ENCODE measurements around the gene IFNA1.
"Not testable (repeated sequence)": the region's sequence is repeated elsewhere in the genome, so short reads cannot be mapped to it uniquely, and the experiment has no call there.

Gene IFNA1

DNA sequence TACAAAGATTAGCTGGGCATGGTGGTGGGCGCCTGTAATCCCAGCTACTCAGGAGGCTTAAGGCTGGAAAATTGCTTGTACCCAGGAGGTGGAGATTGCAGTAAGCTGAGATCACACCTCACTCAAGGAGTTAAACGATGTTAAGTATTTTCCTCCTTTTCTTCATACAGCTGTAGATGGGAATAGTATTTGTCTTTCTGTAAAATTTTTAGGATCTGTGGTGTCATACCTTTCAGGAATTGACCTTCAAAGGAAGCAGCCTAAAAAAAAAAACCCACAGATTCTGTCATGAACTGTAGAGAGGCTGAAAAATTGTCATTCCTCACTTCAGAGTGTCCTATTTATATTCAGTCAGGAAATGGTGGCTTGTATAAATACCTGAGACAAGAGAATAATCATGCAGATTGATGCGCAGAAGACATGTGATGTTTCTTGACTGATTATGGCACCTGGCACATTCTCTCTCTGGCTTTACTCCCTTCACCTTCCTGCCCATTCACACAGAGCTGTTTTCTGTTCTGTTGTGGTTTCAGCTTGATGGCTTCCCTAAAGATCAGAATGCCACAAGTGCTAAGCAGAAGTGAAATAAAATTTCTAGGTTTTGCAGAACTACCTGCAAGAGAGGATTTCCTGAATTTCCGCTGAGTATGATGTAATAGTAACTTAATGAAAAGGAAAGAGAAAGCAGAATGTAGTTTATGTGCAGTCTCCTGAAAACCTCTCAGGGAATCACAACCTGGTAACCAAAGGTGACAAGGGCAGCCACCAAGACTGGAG is 3.8 kb downstream of the IFNA1 start:
- in situ Hi-C loops (cut with HindIII; ENCODE audit: low sequenced_read_pairs) = no loop called here

DNA sequence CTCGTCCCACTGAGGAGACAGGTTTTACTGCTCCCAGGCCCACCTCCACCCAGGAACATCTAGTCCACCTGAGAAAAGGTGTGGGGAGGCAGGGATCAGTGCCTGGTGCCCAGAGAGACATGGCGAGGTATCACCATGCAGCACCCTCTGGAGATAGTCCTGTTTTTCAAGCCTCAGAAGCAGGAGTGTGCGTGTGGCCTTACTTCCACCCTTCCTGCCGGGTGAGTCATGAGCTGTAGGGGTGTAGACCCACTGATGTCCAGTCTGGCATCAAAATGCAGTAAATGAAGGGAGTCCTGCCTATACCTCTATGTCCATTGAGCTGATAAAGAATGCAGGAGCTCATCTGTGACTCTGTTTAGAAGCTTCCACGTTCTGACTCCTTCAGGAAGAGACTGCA is 9.1 kb downstream of the IFNA1 start:
- in situ Hi-C loops (cut with HindIII; ENCODE audit: low sequenced_read_pairs) = not testable (repeated sequence)

DNA sequence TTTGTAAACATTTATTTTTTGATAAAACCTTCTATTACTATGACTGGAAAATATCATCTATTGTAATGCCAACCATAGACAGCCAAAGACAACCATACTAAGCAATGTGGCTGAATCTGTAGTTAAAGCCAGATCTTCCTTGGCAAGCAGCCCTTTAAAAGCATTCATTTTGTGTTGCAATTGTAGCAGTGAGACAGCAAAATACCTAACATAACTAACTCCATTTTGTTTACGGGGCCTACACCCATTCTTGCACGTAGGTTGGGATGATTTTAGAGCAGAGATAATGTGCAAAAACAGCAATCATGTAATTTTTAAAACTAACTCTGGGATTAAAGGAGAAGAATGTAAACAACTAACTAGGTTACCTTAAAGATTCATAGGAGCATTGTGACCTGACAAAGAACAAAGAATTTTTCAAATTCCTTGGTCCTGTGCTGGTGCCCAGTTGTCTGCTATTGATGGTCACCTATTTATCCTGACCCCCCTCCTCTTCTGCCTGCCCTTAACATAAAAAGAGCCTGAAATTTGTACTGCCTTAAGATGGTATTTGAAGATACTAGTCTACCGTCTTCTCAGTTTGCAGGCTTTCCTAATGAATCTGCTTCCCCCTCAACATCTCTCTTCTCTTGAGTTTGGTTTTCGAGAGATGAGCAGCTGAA is 10.6 kb downstream of the IFNA1 start:
- in situ Hi-C loops (cut with HindIII; ENCODE audit: low sequenced_read_pairs) = no loop called here

- in situ Hi-C loops (cut with HindIII; ENCODE audit: low sequenced_read_pairs) = no loop called here
These were observed 12.4 kb downstream of the IFNA1 start for GRCh38 chr9:21452681-21453080.

- in situ Hi-C loops (cut with HindIII; ENCODE audit: low sequenced_read_pairs) = no loop called here
These were observed 13.9 kb downstream of the IFNA1 start for GRCh38 chr9:21454149-21454548.

GRCh38 chr9:21455320-21455719 is 15.1 kb downstream of the IFNA1 start:
- in situ Hi-C loops (cut with HindIII; ENCODE audit: low sequenced_read_pairs) = no loop called here

GRCh38 chr9:21461377-21461776 is 21.1 kb downstream of the IFNA1 start:
- in situ Hi-C loops (cut with HindIII; ENCODE audit: low sequenced_read_pairs) = no loop called here

DNA sequence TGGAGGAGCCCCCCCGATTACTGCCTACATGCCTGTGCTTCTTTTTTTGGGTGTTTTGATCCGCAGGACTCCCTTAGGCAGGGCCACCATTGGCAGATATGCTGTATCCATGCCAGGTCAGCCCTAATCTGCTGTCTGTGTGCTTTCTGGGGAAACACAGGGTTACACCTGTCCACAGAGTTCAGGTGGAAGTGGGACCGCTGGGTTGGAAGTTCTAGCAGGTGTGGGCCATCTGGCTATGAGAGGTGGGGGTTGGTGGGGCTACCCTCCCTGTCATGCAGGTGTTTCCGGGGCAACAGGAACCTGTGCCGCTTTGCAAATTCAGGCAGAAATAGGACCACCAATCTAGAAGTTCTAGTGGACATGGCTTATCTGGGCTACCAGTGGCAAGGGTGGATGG is 24.9 kb downstream of the IFNA1 start:
- in situ Hi-C loops (cut with HindIII; ENCODE audit: low sequenced_read_pairs) = loop anchor here (5.0 kb wide), 1 partner anchor 307 kb away; no protein-coding TSS in a partner anchor

GRCh38 chr9:21465859-21466518 is 25.8 kb downstream of the IFNA1 start:
- in situ Hi-C loops (cut with HindIII; ENCODE audit: low sequenced_read_pairs) = loop anchor here (5.0 kb wide), 1 partner anchor 306 kb away; no protein-coding TSS in a partner anchor

GRCh38 chr9:21470126-21470525 is 29.9 kb downstream of the IFNA1 start:
- in situ Hi-C loops (cut with HindIII; ENCODE audit: low sequenced_read_pairs) = no loop called here

DNA sequence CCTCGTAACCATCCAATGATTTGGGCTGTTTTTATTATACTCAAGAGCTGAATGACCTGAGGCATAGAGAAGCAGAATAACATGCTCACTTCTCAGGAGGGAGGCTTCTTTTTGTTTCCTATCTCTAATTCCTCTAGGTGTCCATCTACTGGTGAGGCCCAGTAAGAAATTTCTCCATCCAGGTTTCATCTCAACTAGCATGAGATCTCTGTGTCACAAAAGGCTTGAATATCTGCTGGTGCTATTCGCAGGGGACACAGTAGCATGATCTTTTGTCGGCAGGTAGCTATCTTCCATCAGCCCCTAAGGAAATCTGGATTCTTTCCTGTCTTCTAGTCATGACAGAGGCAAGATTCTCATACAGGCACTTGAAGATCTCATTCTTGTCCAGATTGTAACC is 33.0 kb downstream of the IFNA1 start:
- in situ Hi-C loops (cut with HindIII; ENCODE audit: low sequenced_read_pairs) = no loop called here

DNA sequence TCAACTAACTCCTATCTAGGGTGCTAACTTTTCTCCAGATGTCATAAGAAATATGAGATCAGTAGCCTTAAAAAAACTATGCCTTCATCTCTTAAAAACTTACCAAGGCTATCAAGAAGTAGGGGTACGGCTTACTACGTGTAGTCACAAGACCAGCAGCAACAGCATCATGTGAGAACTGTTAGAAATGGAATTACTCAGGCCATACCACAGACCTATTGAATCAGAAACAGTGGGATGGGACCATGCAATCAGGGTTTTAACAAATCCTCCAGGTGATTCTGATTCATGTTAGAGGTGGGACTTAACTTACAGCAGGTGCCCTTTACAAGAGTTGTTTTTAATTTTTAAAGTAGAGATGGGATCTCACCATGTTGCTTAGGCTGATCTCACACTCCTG is 37.2 kb downstream of the IFNA1 start:
- in situ Hi-C loops (cut with HindIII; ENCODE audit: low sequenced_read_pairs) = no loop called here

DNA sequence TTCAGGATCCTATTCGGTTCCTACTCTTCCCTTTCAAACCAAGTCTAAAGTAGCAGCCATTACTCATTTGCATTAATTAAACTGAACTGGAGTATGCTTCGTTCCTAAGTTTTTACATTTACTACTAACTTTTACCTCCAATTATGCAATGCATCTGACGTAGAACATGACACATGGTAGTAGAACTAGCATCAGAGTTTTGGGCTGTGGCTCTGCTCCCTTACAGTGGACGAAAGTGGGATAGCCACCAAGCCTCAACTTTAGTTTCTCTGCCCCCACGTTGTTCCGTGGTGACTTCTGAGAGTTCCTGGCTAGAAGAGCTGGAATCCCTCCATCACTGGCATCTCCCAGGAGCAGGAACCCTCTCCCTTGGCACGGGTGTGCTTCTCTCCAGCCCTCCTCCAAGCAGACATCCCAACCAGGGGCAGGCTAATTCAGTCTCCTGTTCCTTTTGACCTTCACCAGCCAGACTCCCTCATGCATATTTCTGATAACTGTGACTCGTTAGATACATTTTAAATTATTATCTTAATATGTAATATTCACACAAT is 39.0 kb downstream of the IFNA1 start:
- in situ Hi-C loops (cut with HindIII; ENCODE audit: low sequenced_read_pairs) = no loop called here

DNA sequence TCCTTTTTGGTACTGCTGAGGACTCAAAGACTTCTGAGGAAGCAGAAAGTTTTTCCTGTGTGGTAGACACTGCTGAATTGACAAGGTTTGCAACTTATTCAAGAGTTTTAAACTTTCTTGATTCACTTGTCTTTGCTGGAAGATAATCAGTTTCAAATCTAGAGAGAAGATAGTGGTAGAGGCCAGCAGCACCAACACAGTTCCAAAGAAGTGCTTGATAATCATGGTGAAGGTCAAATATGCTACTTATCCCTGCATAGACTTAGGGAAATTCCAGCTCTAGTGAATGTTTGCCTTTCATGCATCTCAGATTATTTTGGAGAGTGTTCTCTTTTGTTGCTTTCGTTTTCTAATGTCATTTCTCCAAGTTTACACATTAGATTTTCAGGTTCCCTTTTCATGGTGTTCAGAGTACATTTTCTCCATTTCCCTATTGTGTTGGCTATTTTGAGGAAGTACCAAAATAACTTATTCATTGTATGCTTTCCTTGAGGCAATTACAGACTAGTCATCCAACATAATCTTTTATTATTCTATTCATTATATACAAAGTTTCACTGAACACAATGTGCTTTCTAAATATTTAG is 41.3 kb downstream of the IFNA1 start:
- in situ Hi-C loops (cut with HindIII; ENCODE audit: low sequenced_read_pairs) = no loop called here

GRCh38 chr9:21482213-21482612 is 42.0 kb downstream of the IFNA1 start, which contains the start of gene IFNE:
IFNE (minus strand) TSS chr9:21482313; CDS start chr9:21481694, 619 bp downstream.
- in situ Hi-C loops (cut with HindIII; ENCODE audit: low sequenced_read_pairs) = no loop called here
